Thyroid gland (tissue), 4 donors: Measurements from ENCODE around the gene BLVRA. TPM values are rescaled to one million over a fixed set of nuclear protein-coding genes. Genes with fewer than 3 reads are reported as not detected.
"Not testable (repeated sequence)": the region's sequence is repeated elsewhere in the genome, so short reads cannot be mapped to it uniquely, and the experiment has no call there.

Experiments
- DNase-seq, 2 donors: peaks; one replicate each; pipeline ENCODE4 v3.0.0-alpha.2; 2019
- H3K27ac ChIP-seq, 3 donors: fragments of 200-600 bp; sonication (generic); 1 replicate in 2 of 3; 2 replicates in 1 of 3; pipeline ENCODE4 v1.5.1; 2016 to 2019; ENCODE audit warnings: mild to moderate bottlenecking in 1 of 3, moderate library complexity in 1 of 3
- H3K27me3 ChIP-seq: fragments of 200-600 bp; sonication (generic); one replicate; pipeline ENCODE4 v1.5.1; 2019
- H3K36me3 ChIP-seq, 2 donors: fragments of 200-600 bp; sonication (generic); one replicate each; pipeline ENCODE4 v1.5.1; 2016 to 2019
- H3K4me1 ChIP-seq, 2 donors: fragments of 200-600 bp; sonication (generic); one replicate each; pipeline ENCODE4 v1.5.1; 2017 to 2019
- H3K4me3 ChIP-seq, 3 donors: fragments of 200-600 bp; sonication (generic); replicated peaks in 1 of 3; 1 replicate in 2 of 3; 2 replicates in 1 of 3; pipeline ENCODE4 v1.5.1; 2016; ENCODE audit warnings: mild to moderate bottlenecking in 1 of 3
- H3K9me3 ChIP-seq: fragments of 200-600 bp; sonication (generic); one replicate; pipeline ENCODE4 v1.5.1; 2017
- CTCF ChIP-seq, 6 experiments: fragments of 200-600 bp in 3 of 6; fragments of 450-650 bp in 3 of 6; sonication (generic) in 3 of 6; IDR thresholded peaks; one replicate each; pipeline ENCODE4 v1.5.1; 2016 to 2019; ENCODE audit warnings: antibody characterized with exemption in 6 of 6, mild to moderate bottlenecking in 2 of 6, inconsistent platforms in 1 of 6, moderate library complexity in 1 of 6
- POLR2A ChIP-seq, 2 donors: fragments of 450-650 bp; IDR thresholded peaks; one replicate each; pipeline ENCODE4 v1.6.1; 2017; ENCODE audit warnings: antibody characterized with exemption in 2 of 2, mild to moderate bottlenecking in 2 of 2, moderate library complexity in 1 of 2
- WGBS, 2 donors: methylation state at CpG; one replicate each; pipeline ENCODE4 v1.1.5; 2017; 5-methylcytosine and 5-hydroxymethylcytosine counted together
- intact Hi-C: fragments of 100-400 bp; cut with DNase I; formaldehyde crosslinking; loops from one replicate; pipeline ENCODE4 v1.15.1; 2023
- total RNA-seq, 4 donors: library from RNA; depleted of rRNA; stranded (reverse); fragments of >200 nt; gene quantifications; one replicate each; pipeline ENCODE4 v1.2.3, GENCODE V29; 2016

BLVRA gene
- total RNA-seq, 4 donors from 2014 or later, result 28.5 to 44.5 (median 36.7) TPM

- DNase-seq, result peak; percentile 81 to 87
- Histone ChIP-seq H3K4me1 (peaks cover 6 to 10% of the 10 kb centered on the region in 2 donors), H3K27ac (peak within 1 kb of the TSS; percentile 60 to 81 (median 79)), H3K9me3 (no peaks in the 10 kb centered on the region), H3K4me3 (peak within 1 kb of the TSS; percentile 57 to 83 (median 70)), H3K36me3 (no peaks in the 10 kb centered on the region), H3K27me3 (no peaks in the 10 kb centered on the region)
- intact Hi-C loops, result no loop called here
- TF ChIP-seq CTCF (IDR thresholded peaks at IDR 0.05) (peak in 3 of 6 experiments; percentile 14 to 22 (median 15)), POLR2A (IDR thresholded peaks at IDR 0.05) (peak in 1 of 2 donors; percentile 68)
- WGBS, 2 donors, result 0% methylated on average over 56 to 59 of the region's 66 CpGs
Measured at GRCh38 chr7:43729214-43729923, 29.1 kb upstream of the BLVRA start, which contains the start of gene COA1. TSS of gene COA1 (minus strand) at chr7:43729523. CDS start at chr7:43648614, 80,909 bp downstream.

DNA sequence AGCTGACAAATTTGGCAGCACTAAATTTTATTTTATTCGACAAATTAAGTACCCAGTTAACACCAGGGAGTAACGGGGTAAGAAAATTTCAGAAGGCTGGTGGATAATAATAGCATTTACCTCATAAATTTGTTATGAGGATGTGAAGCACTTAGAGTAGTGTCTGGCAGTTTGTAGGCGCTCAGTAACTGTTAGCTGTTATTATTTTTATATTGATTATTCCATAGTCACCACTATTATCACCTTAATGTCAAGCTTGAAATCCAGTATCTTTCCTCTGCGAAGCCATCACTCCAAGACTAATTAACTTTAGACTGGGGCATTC, 28.6 kb upstream of the BLVRA start:
- no peaks in the 10 kb centered on the region for H3K27me3 ChIP-seq
- DNase-seq, result no peak
- peak overlapping the region; percentile 60 to 81 (median 79) for H3K27ac ChIP-seq
- intact Hi-C loops, result loop anchor here (10.0 kb wide), 1 partner anchor 105 kb away; no protein-coding TSS in a partner anchor
- no peaks in the 10 kb centered on the region for H3K36me3 ChIP-seq
- TF ChIP-seq CTCF (IDR thresholded peaks at IDR 0.05) (no peak), POLR2A (IDR thresholded peaks at IDR 0.05) (no peak)
- H3K4me3 ChIP-seq, result peak overlapping the region in 2 of 3 donors; percentile 70 to 83
- WGBS, 2 donors, result 19 to 20% methylated on average over 4 of the region's 4 CpGs
- peaks cover 6 to 10% of the 10 kb centered on the region in 2 donors for H3K4me1 ChIP-seq
- no peaks in the 10 kb centered on the region for H3K9me3 ChIP-seq

GRCh38 chr7:43731494-43731893, 27.0 kb upstream of the BLVRA start:
- WGBS, 2 donors, result 52 to 60% methylated on average over 3 of the region's 3 CpGs
- H3K4me3 ChIP-seq, result not testable (repeated sequence)

GRCh38 chr7:43734575-43735332, 23.7 kb upstream of the BLVRA start:
- not testable (repeated sequence) for DNase-seq, H3K36me3 ChIP-seq, H3K9me3 ChIP-seq, H3K4me1 ChIP-seq, H3K4me3 ChIP-seq, H3K27ac ChIP-seq, H3K27me3 ChIP-seq
- 79 to 81% methylated on average over 18 of the region's 18 CpGs for WGBS, 2 donors
- intact Hi-C loops, result loop anchor here (10.0 kb wide), 1 partner anchor 100 kb away; no protein-coding TSS in a partner anchor

More at GRCh38 chr7:43731494-43731893, 27.0 kb upstream of the BLVRA start:
- H3K27ac ChIP-seq, DNase-seq, H3K9me3 ChIP-seq, H3K27me3 ChIP-seq, H3K4me1 ChIP-seq, H3K36me3 ChIP-seq: not testable (repeated sequence)
- intact Hi-C loops, result loop anchor here (10.0 kb wide), 1 partner anchor 103 kb away; no protein-coding TSS in a partner anchor

DNA sequence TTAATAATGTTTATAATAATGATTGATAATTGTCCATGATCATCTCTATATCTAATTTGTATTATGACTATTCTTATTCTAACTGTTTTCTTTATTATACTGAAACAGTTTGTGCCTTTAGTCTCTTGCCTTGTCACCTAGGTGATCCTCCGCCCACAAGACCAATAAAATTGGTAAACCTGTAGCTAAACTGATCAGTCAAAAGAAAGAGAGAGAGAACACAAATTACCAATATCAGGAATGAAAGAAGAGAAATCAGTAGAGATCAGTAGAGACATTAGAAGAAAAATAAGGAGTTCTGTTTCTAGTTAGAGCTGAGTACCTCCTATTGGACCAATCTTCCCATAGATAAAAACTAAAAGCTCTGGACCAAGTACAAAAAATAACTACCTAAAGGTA, 23.1 kb upstream of the BLVRA start:
- 92 to 98% methylated on average over 1 of the region's 1 CpG for WGBS, 2 donors
- Histone ChIP-seq H3K9me3 (no peaks in the 10 kb centered on the region), H3K4me1 (no peaks in the 10 kb centered on the region), H3K36me3 (no peaks in the 10 kb centered on the region), H3K4me3 (no peak overlapping the region), H3K27ac (no peak overlapping the region), H3K27me3 (no peaks in the 10 kb centered on the region)
- no peak for TF ChIP-seq POLR2A (IDR thresholded peaks at IDR 0.05)
- TF ChIP-seq CTCF (IDR thresholded peaks at IDR 0.05), result no peak
- intact Hi-C loops, result loop anchor here (10.0 kb wide), 1 partner anchor 99 kb away; no protein-coding TSS in a partner anchor
- DNase-seq, result no peak
